AG10803 (cell line): Measurements from ENCODE around the gene NDUFA6.
"Not testable (repeated sequence)": the region's sequence is repeated elsewhere in the genome, so short reads cannot be mapped to it uniquely, and the experiment has no call there.

Source experiments
- DNase-seq: peaks from one replicate; pipeline ENCODE4 v3.0.0; 2010; ENCODE audit warnings: low read depth
- H3K4me3 ChIP-seq: 2 replicates; pipeline ENCODE4 v1.5.1; 2011; ENCODE audit warnings: mild to moderate bottlenecking, low read length, control low read depth
- CTCF ChIP-seq: conservative IDR thresholded peaks from 2 replicates; pipeline ENCODE4 v1.5.1; 2011; ENCODE audit warnings: mild to moderate bottlenecking, low read length, control low read depth, inconsistent platforms

The NDUFA6 gene

GRCh38 chr22:42076764-42077485 is 13.6 kb downstream of the NDUFA6 start:
- TF ChIP-seq CTCF = no peak
- no peak overlapping the region for H3K4me3 ChIP-seq
- no peak for DNase-seq

GRCh38 chr22:42074846-42075676 is 15.5 kb downstream of the NDUFA6 start:
- no peak for DNase-seq
- H3K4me3 ChIP-seq = peak overlapping the region; percentile 79
- no peak for TF ChIP-seq CTCF

GRCh38 chr22:42074132-42074811 is 16.3 kb downstream of the NDUFA6 start, which contains the start of gene PHETA2:
PHETA2 (plus strand) TSS chr22:42074248; CDS start chr22:42077294, 3,046 bp downstream.
- H3K4me3 ChIP-seq = peak within 1 kb of the TSS; percentile 79
- DNase-seq = peak; percentile 60

GRCh38 chr22:42073621-42074041 is 16.9 kb downstream of the NDUFA6 start:
- no peak for DNase-seq
- peak overlapping the region; percentile 79 for H3K4me3 ChIP-seq
- TF ChIP-seq CTCF = no peak

More at GRCh38 chr22:42074132-42074811, 16.3 kb downstream of the NDUFA6 start, which contains the start of gene PHETA2:
- TF ChIP-seq CTCF = peak; percentile 43

- no peak for TF ChIP-seq CTCF
- no peak overlapping the region for H3K4me3 ChIP-seq
- no peak for DNase-seq
These were observed 17.8 kb downstream of the NDUFA6 start for GRCh38 chr22:42072606-42073330.

GRCh38 chr22:42071508-42071907 is 19.1 kb downstream of the NDUFA6 start:
- DNase-seq = not testable (repeated sequence)
- peak overlapping the region; percentile 68 for H3K4me3 ChIP-seq
